Stimulated activated CD4-positive, alpha-beta T cell treated with anti-CD3 and anti-CD28 coated beads, Interleukin-1b, Interleukin-23, amount 100 ng/mL, for 1 hour (primary cell): ENCODE data around the gene TYMP.

Experiments used
- DNase-seq, 2 donors: peaks; one replicate each; pipeline ENCODE4 v3.0.0-alpha.2; 2020; ENCODE audit warnings: low read depth in 2 of 2

The TYMP gene

GRCh38 chr22:50505776-50506610 is 23.8 kb downstream of the TYMP start:
- no peak for DNase-seq

GRCh38 chr22:50505276-50505775 is 24.5 kb downstream of the TYMP start:
- DNase-seq = no peak

- no peak for DNase-seq
These were observed 25.2 kb downstream of the TYMP start for GRCh38 chr22:50504369-50505211.

GRCh38 chr22:50503475-50504145 is 26.2 kb downstream of the TYMP start:
- no peak for DNase-seq

GRCh38 chr22:50502628-50503474 is 27.0 kb downstream of the TYMP start:
- DNase-seq = no peak

GRCh38 chr22:50502096-50502495 is 27.7 kb downstream of the TYMP start:
- DNase-seq = no peak

- no peak for DNase-seq
These were observed 29.4 kb downstream of the TYMP start for GRCh38 chr22:50500452-50500851.

- peak; percentile 39 to 42 for DNase-seq
These were observed 31.4 kb downstream of the TYMP start for GRCh38 chr22:50498322-50498890.

GRCh38 chr22:50497093-50497492 is 32.7 kb downstream of the TYMP start:
- no peak for DNase-seq

- DNase-seq = no peak
These were observed 39.1 kb downstream of the TYMP start for GRCh38 chr22:50490531-50491308.

GRCh38 chr22:50489363-50490243 is 40.2 kb downstream of the TYMP start:
- DNase-seq = no peak

- DNase-seq = no peak
These were observed 40.9 kb downstream of the TYMP start for GRCh38 chr22:50488886-50489285.

GRCh38 chr22:50488006-50488677 is 41.7 kb downstream of the TYMP start:
- no peak for DNase-seq

GRCh38 chr22:50487290-50488005 is 42.4 kb downstream of the TYMP start:
- DNase-seq = no peak

- no peak for DNase-seq
These were observed 43.1 kb downstream of the TYMP start, which contains the start of gene MIOX for GRCh38 chr22:50486561-50487289. TSS of gene MIOX (plus strand) at chr22:50486859. CDS start at chr22:50486898, 39 bp downstream.

GRCh38 chr22:50485221-50486131 is 44.3 kb downstream of the TYMP start:
- no peak for DNase-seq
